ENCODE results near the gene SLC22A12.

Gene SLC22A12

DNA sequence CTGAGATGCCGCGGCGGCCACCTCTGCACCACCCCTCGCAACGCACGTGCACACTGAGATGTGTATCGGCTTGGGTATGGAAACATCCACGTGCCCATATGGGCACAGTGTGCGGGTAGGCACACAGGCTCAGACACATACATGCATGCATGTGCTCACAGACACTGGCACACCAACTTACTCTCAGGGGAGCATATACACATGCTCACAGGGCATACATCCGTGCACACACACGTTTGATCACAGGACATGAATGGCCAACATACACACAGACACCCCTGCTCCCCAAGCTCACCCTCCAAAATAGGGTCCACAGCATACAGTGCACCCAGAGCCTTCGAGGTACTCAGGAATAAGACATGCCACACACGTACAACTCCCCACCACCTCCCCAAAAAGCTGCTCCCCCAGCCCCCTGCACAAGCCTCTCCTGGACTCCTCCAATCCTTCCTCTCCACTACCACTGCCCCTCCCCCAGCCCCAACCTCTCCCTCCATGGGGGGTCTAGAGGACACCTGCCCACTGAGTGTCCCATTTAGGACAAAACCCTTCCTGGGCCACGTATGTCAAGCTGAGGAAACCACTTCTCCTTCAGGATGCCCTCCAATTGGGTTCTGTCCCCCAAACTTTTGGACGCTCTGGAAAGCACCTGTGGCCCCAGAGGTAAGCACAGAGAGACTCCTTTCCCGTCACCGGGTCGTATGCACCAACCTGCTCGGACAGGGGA, 53.1 kb downstream of the SLC22A12 start:
- H3K27me3 ChIP-seq (ENCODE audit: control insufficient read depth, insufficient read depth, low read length) = peaks cover 11% of the 10 kb centered on the region
- H3K4me1 ChIP-seq (ENCODE audit: control insufficient read depth, insufficient read depth, low read length) = peaks cover 4% of the 10 kb centered on the region
- no peak overlapping the region for H3K27ac ChIP-seq (ENCODE audit: low read depth, low read length)
- no peak overlapping the region for H3K9ac ChIP-seq (ENCODE audit: low read length)
- no peaks in the 10 kb centered on the region for H3K36me3 ChIP-seq (ENCODE audit: control insufficient read depth, insufficient read depth, low read length)
- peak overlapping the region; percentile 33 for H3K4me3 ChIP-seq (ENCODE audit: low read length)

GRCh38 chr11:64644647-64645275, 53.7 kb downstream of the SLC22A12 start:
- H3K4me3 ChIP-seq (ENCODE audit: low read length) = no peak overlapping the region
- H3K27me3 ChIP-seq (ENCODE audit: control insufficient read depth, insufficient read depth, low read length) = peaks cover 11% of the 10 kb centered on the region
- no peak overlapping the region for H3K9ac ChIP-seq (ENCODE audit: low read length)
- no peak overlapping the region for H3K27ac ChIP-seq (ENCODE audit: low read depth, low read length)
- H3K4me1 ChIP-seq (ENCODE audit: control insufficient read depth, insufficient read depth, low read length) = peaks cover 4% of the 10 kb centered on the region
- H3K36me3 ChIP-seq (ENCODE audit: control insufficient read depth, insufficient read depth, low read length) = no peaks in the 10 kb centered on the region

GRCh38 chr11:64647019-64647779, 56.2 kb downstream of the SLC22A12 start:
- Histone ChIP-seq H3K4me3 (ENCODE audit: low read length) (no peak overlapping the region), H3K4me1 (ENCODE audit: control insufficient read depth, insufficient read depth, low read length) (peaks cover 4% of the 10 kb centered on the region), H3K27me3 (ENCODE audit: control insufficient read depth, insufficient read depth, low read length) (peaks cover 5% of the 10 kb centered on the region), H3K27ac (ENCODE audit: low read depth, low read length) (no peak overlapping the region), H3K9ac (ENCODE audit: low read length) (no peak overlapping the region), H3K36me3 (ENCODE audit: control insufficient read depth, insufficient read depth, low read length) (no peaks in the 10 kb centered on the region)

DNA sequence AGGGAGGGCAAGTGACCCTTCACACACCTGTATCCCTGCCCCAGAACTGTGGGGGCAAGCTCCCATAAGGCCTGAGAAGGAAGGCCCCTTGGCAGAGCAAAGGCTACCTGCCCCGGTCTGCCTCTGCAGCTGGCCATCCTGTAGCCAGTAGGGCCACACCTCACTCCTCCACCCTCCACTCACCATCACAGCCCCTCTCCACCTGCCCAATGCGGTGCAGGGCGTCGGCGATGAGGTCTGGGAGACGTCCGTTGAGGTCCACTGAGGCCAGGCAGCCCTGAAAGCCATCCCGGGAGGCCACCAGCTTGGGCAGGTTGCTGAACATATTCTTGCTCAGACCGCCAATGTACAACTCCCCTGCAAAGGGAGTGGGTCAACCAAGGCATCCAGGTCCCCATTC, 57.5 kb downstream of the SLC22A12 start:
- Histone ChIP-seq H3K9ac (ENCODE audit: low read length) (no peak overlapping the region), H3K4me3 (ENCODE audit: low read length) (no peak overlapping the region), H3K27ac (ENCODE audit: low read depth, low read length) (no peak overlapping the region), H3K27me3 (ENCODE audit: control insufficient read depth, insufficient read depth, low read length) (peaks cover 2% of the 10 kb centered on the region), H3K36me3 (ENCODE audit: control insufficient read depth, insufficient read depth, low read length) (no peaks in the 10 kb centered on the region), H3K4me1 (ENCODE audit: control insufficient read depth, insufficient read depth, low read length) (peaks cover 9% of the 10 kb centered on the region)

DNA sequence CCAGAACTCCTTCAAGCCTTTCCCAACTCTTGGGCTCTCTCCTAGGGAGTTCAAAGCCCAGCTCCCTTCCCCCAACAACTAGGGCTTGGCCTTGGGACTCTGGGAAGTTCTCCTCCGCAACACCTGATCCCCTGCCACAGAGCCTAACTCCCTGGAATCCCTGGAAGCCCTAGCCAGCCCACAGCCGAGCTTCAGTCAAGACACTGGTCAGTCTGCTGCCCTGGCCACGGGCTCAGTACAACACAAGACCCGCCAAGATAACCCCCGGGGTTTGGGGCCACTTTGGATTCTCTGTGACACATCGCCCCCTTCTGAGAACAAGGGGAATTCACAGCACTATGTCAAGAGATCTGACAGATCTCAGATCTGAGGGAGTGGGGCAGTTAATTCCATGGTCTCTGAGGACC, 58.3 kb downstream of the SLC22A12 start:
- Histone ChIP-seq H3K27me3 (ENCODE audit: control insufficient read depth, insufficient read depth, low read length) (peaks cover 2% of the 10 kb centered on the region), H3K27ac (ENCODE audit: low read depth, low read length) (no peak overlapping the region), H3K9ac (ENCODE audit: low read length) (no peak overlapping the region)

GRCh38 chr11:64650923-64651523, 60.0 kb downstream of the SLC22A12 start:
- no peaks in the 10 kb centered on the region for H3K36me3 ChIP-seq (ENCODE audit: control insufficient read depth, insufficient read depth, low read length)
- H3K4me3 ChIP-seq (ENCODE audit: low read length) = no peak overlapping the region
- no peaks in the 10 kb centered on the region for H3K27me3 ChIP-seq (ENCODE audit: control insufficient read depth, insufficient read depth, low read length)
- H3K4me1 ChIP-seq (ENCODE audit: control insufficient read depth, insufficient read depth, low read length) = peaks cover 5% of the 10 kb centered on the region
- no peak overlapping the region for H3K9ac ChIP-seq (ENCODE audit: low read length)
- H3K27ac ChIP-seq (ENCODE audit: low read depth, low read length) = no peak overlapping the region

More for the DNA sequence above, 58.3 kb downstream of the SLC22A12 start:
- Histone ChIP-seq H3K36me3 (ENCODE audit: control insufficient read depth, insufficient read depth, low read length) (no peaks in the 10 kb centered on the region), H3K4me1 (ENCODE audit: control insufficient read depth, insufficient read depth, low read length) (peaks cover 5% of the 10 kb centered on the region), H3K4me3 (ENCODE audit: low read length) (no peak overlapping the region)
